K562 (cell line): Measurements from ENCODE around the gene NUP214. TPM values are rescaled to one million over a fixed set of nuclear protein-coding genes. Genes with fewer than 3 reads are reported as not detected.
A peak's percentile ranks its signal among the peaks of the same experiment; 100 is the strongest.

Experiments used
- ATAC-seq: fragments of 200-7000 bp; cut with Tn5 transposase; 3 replicates; pipeline ENCODE4 v1.9.1; 2020; ENCODE audit warnings: moderate library complexity
- BruUV-seq: library from RNA; stranded (reverse); fragments of 400-500 nt; replicated peaks from 2 replicates; lab custom pipeline; 2021; lab: Mats Ljungman, UMichigan
- CTCF ChIA-PET: fragments of 300-600 bp; formaldehyde crosslinking; extraction: SDS; loops from one replicate; lab custom pipeline; 2021; ENCODE audit warnings: low intra/inter-chr PET ratio; lab: Yijun Ruan, JAX
- POLR2A ChIA-PET: fragments of 300-600, 350-650 bp; sonication (Branson Sonifier 250); formaldehyde crosslinking; extraction: SDS; loops from one replicate; lab custom pipeline; 2021; ENCODE audit warnings: antibody characterized with exemption, inconsistent platforms; lab: Yijun Ruan, JAX
- DNase-seq, 4 experiments: peaks; one replicate each; pipeline versions ENCODE4 v3.0.0 to v3.0.0-alpha.2; 2011 to 2018; ENCODE audit warnings: low spot score in 3 of 4, mixed read lengths in 3 of 4; ENCODE audit errors: extremely low read depth in 1 of 4
- FAIRE-seq: peaks from 2 replicates; lab custom pipeline; 2011; peaks lifted over from hg19 to GRCh38; lab: Jason Lieb, UNC
- H2AFZ ChIP-seq: 2 replicates; pipeline ENCODE4 v1.6.0; 2011; ENCODE audit warnings: low read depth, low read length, control low read depth, inconsistent platforms
- H3K27ac ChIP-seq: fragments of 200-600 bp; 3 replicates; pipeline ENCODE4 v1.8.0; 2011; ENCODE audit warnings: low read depth, mild to moderate bottlenecking, control low read depth, inconsistent platforms, low read length, moderate library complexity, mixed read lengths; ENCODE audit errors: extremely low read depth
- H3K27me3 ChIP-seq, 2 experiments: fragments of 300-600 bp in 1 of 2; 2 replicates in 1 of 2; 3 replicates in 1 of 2; pipeline versions ENCODE4 v1.6.0 to v1.8.0; 2011; ENCODE audit warnings: inconsistent platforms in 2 of 2, low read length in 2 of 2, mild to moderate bottlenecking in 1 of 2, mixed read lengths in 1 of 2, moderate library complexity in 1 of 2; ENCODE audit not compliant: control insufficient read depth in 2 of 2, insufficient read depth in 2 of 2
- H3K36me3 ChIP-seq: fragments of 300-600 bp; 3 replicates; pipeline ENCODE4 v1.8.0; 2011; ENCODE audit warnings: mild to moderate bottlenecking, low read length, inconsistent platforms; ENCODE audit not compliant: control insufficient read depth, insufficient read depth
- H3K4me1 ChIP-seq, 2 experiments: fragments of 200-600 bp in 1 of 2; replicated peaks in 1 of 2; 2 replicates in 1 of 2; 3 replicates in 1 of 2; pipeline versions ENCODE4 v1.5.1 to v1.8.0; 2011; ENCODE audit warnings: inconsistent platforms in 2 of 2, low read length in 2 of 2, mild to moderate bottlenecking in 1 of 2, mixed read lengths in 1 of 2, moderate library complexity in 1 of 2; ENCODE audit not compliant: control insufficient read depth in 2 of 2, insufficient read depth in 2 of 2
- H3K4me2 ChIP-seq: 2 replicates; pipeline ENCODE4 v1.6.1; 2011; ENCODE audit warnings: low read length, control low read depth, inconsistent platforms, mixed read lengths; ENCODE audit not compliant: insufficient read depth
- H3K4me3 ChIP-seq: fragments of 200-600 bp; sonication (generic), shearing (Covaris generic); 2 replicates; pipeline ENCODE4 v1.5.1; 2016; ENCODE audit warnings: control low read depth, inconsistent platforms
- H3K79me2 ChIP-seq: fragments of 200-600 bp; 3 replicates; pipeline ENCODE4 v1.8.0; 2011; ENCODE audit warnings: low read length, inconsistent platforms; ENCODE audit not compliant: control insufficient read depth, insufficient read depth
- H3K9ac ChIP-seq, 2 experiments: 2 replicates each; pipeline versions ENCODE4 v1.6.0 to v1.6.1; 2011; ENCODE audit warnings: low read depth in 2 of 2, low read length in 2 of 2, control low read depth in 1 of 2, inconsistent platforms in 1 of 2, mild to moderate bottlenecking in 1 of 2, mixed read lengths in 1 of 2; ENCODE audit not compliant: insufficient read depth in 1 of 2
- H3K9me1 ChIP-seq: one replicate; pipeline ENCODE4 v1.6.0; 2011; ENCODE audit warnings: inconsistent platforms, mild to moderate bottlenecking, low read length, moderate library complexity; ENCODE audit not compliant: control insufficient read depth, insufficient read depth
- H3K9me3 ChIP-seq: replicated peaks from 2 replicates; pipeline ENCODE4 v1.5.1; 2011; ENCODE audit warnings: low read depth, low read length, inconsistent platforms; ENCODE audit not compliant: control insufficient read depth, insufficient read depth
- H4K20me1 ChIP-seq: replicated peaks from 2 replicates; pipeline ENCODE4 v1.6.1; 2011; ENCODE audit warnings: low read length, inconsistent platforms, mixed read lengths; ENCODE audit not compliant: control insufficient read depth, insufficient read depth
- DMBX1 ChIP-seq: fragments of 250-450 bp; sonication (Bioruptor Pico); IDR thresholded peaks from 2 replicates; pipeline ENCODE4 v1.8.0; 2022; ENCODE audit warnings: inconsistent platforms, mild to moderate bottlenecking, moderate library complexity, borderline replicate concordance
- HMGXB4 ChIP-seq: sonication (generic); formaldehyde crosslinking; IDR thresholded peaks from 2 replicates; pipeline ENCODE4 v1.8.1; 2023; ENCODE audit warnings: mild to moderate bottlenecking, missing genetic modification reagents
- MAFF ChIP-seq: IDR thresholded peaks from 2 replicates; pipeline ENCODE4 v1.6.1; 2012; ENCODE audit warnings: low read length, improper control_type of control experiment
- MCM5 ChIP-seq: fragments of 450-650 bp; IDR thresholded peaks from 2 replicates; pipeline ENCODE4 v1.6.1; 2016; ENCODE audit warnings: low read depth
- RAD51 ChIP-seq: fragments of 450-650 bp; IDR thresholded peaks from 2 replicates; pipeline ENCODE4 v1.7.1; 2016; ENCODE audit warnings: low read depth, mild to moderate bottlenecking, borderline replicate concordance
- ZNF707 ChIP-seq: fragments of 250-450 bp; sonication (Bioruptor Pico); conservative IDR thresholded peaks from 2 replicates; pipeline ENCODE4 v1.8.0; 2022; ENCODE audit warnings: inconsistent platforms, mild to moderate bottlenecking, moderate library complexity
- WGBS: fragments of 100-300 bp; shearing (Covaris generic); methylation state at CpG from one replicate; pipeline ENCODE4 v1.1.6; 2016; ENCODE audit warnings: low coverage, mixed read lengths; ENCODE audit not compliant: insufficient coverage; ENCODE audit errors: missing lambda C conversion rate; 5-methylcytosine and 5-hydroxymethylcytosine counted together
- in situ Hi-C: fragments of 300-500 bp; cut with MboI; formaldehyde crosslinking; loops from 4 replicates; pipeline ENCODE4 v1.15.0; 2018; ENCODE audit warnings: inconsistent platforms, mixed read lengths
- intact Hi-C: fragments of 100-400 bp; cut with micrococcal nuclease; formaldehyde crosslinking; loops from 2 replicates; pipeline ENCODE4 v1.14.2; 2022
- polyA plus RNA-seq, 8 experiments: library from polyadenylated mRNA; depleted of rRNA in 4 of 8; stranded (reverse) in 5 of 8; unstranded in 3 of 8; fragments of >200 nt; fragmentation: Nextera tagmentation in 2 of 8; fragmentation: Illumina TruSeq in 1 of 8; extraction: Ambion mirVana in 2 of 8; extraction: Trizol in 1 of 8; gene quantifications; 2 replicates each; pipeline versions ENCODE4 v1.2.1 to v1.2.3, GENCODE V29; 2011 to 2014; ENCODE audit warnings: inconsistent platforms in 1 of 8, missing spikeins in 1 of 8
- total RNA-seq, 7 experiments: library from RNA; depleted of rRNA in 6 of 7; stranded (reverse); fragments of >200 nt in 6 of 7; fragmentation: Illumina TruSeq in 2 of 7; extraction: Trizol in 2 of 7; gene quantifications; 2 replicates each; pipeline versions ENCODE4 v1.2.1 to v1.2.3, GENCODE V29; 2011 to 2021; ENCODE audit warnings: low replicate concordance in 1 of 7
- TF ChIP-seq, protein P1 (sequence below): sonication (generic); formaldehyde crosslinking; IDR thresholded peaks from 2 replicates; pipeline ENCODE4 v1.8.1; 2023; ENCODE audit warnings: mild to moderate bottlenecking, missing genetic modification reagents, moderate library complexity
- TF ChIP-seq, protein P2 (sequence below): fragments of 250-450 bp; sonication (Bioruptor Pico); IDR thresholded peaks from 2 replicates; pipeline ENCODE4 v1.4.0; 2020; ENCODE audit warnings: mild to moderate bottlenecking

The NUP214 gene
- total and polyA plus RNA-seq, 9 of the 15 experiments (the other 6 are each of a cell fraction or from before 2014, with no cell fraction given): 56.9 to 332 (median 97.1) TPM

- TF ChIP-seq, protein P1, sequence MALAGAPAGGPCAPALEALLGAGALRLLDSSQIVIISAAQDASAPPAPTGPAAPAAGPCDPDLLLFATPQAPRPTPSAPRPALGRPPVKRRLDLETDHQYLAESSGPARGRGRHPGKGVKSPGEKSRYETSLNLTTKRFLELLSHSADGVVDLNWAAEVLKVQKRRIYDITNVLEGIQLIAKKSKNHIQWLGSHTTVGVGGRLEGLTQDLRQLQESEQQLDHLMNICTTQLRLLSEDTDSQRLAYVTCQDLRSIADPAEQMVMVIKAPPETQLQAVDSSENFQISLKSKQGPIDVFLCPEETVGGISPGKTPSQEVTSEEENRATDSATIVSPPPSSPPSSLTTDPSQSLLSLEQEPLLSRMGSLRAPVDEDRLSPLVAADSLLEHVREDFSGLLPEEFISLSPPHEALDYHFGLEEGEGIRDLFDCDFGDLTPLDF: peak; percentile 100
- TF ChIP-seq RAD51 (no peak), HMGXB4 (peak; percentile 100)
- TF ChIP-seq, all 486 proteins: peak for 5
These were observed at the start of gene NUP214 (continued) for GRCh38 chr9:131125288-131126058.

DNA sequence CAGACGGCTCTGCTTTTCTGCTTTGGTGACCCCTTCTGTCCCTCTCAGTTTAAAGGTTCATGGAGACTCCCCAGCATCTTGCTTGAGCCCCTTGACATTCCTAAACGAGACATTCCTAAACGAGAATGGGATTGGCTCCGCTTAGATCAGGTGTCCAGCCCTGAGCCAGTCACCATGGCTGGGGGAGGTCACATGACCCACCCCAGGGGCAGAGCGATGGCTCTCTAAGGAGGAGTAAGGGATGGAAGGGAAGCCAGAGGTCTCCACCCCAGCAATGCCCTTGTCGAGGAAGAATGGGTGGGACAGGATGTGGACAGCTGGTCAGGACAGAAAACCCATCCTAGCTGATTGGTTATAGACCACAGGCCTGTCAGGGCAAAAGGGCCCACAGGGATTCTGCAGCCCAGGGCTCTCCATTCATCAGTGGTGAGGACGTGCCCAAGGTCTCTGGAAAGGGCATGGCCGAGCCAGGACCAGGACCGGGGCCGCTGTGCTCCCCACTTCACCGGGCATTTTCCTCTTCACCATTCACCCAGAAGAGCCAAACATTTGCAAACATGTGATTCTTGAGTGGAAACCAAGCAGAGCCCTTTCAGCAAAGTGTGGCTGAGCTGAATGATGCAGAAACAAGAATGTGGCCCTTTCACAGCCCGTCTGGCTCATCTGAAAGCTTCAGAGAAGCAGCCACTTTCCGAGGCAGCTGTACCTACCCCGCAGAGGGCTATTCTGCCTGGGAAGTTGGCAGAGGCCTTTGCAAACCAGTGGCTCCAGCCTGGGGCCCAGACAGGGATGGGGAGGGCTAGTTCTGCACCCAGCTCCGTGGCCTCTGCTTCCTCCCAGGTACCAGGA, 48.8 kb upstream of the NUP214 start:
- WGBS: 6% methylated on average over 15 of the region's 15 CpGs
- no peaks in the 10 kb centered on the region for H3K9me3 ChIP-seq
- peaks cover 46% of the 10 kb centered on the region for H4K20me1 ChIP-seq
- H3K4me3 ChIP-seq: no peak overlapping the region
- peak overlapping the region in 1 of 2 experiments; percentile 46; a peak in 2 of 4 replicates for H3K9ac ChIP-seq
- H3K27me3 ChIP-seq: peaks cover 81 to 95% of the 10 kb centered on the region in 2 experiments
- H3K9me1 ChIP-seq: peaks cover 8% of the 10 kb centered on the region
- FAIRE-seq: no peak
- in situ Hi-C loops (no loop called here), intact Hi-C loops (no loop called here)
- no peaks in the 10 kb centered on the region for H3K36me3 ChIP-seq
- BruUV-seq: no TSS peak
- peak; percentile 67 to 95 (median 80) for DNase-seq
- POLR2A ChIA-PET: interaction anchor here (0.6 to 99.3 kb wide), 7 partner anchors 8 to 113 kb away, joined by 3 to 3336 read pairs (median 5); partner anchors contain the start of genes AIF1L and NUP214
- no peak overlapping the region for H3K27ac ChIP-seq
- no peaks in the 10 kb centered on the region for H3K79me2 ChIP-seq
- CTCF ChIA-PET: no interaction called here
- peak overlapping the region; percentile 8 for H3K4me2 ChIP-seq
- peak overlapping the region; percentile 38 for H2AFZ ChIP-seq
- H3K4me1 ChIP-seq: peaks cover 3 to 17% of the 10 kb centered on the region in 2 experiments; a peak in 2 of 5 replicates
- ATAC-seq: peak; percentile 61
- TF ChIP-seq, protein P2, sequence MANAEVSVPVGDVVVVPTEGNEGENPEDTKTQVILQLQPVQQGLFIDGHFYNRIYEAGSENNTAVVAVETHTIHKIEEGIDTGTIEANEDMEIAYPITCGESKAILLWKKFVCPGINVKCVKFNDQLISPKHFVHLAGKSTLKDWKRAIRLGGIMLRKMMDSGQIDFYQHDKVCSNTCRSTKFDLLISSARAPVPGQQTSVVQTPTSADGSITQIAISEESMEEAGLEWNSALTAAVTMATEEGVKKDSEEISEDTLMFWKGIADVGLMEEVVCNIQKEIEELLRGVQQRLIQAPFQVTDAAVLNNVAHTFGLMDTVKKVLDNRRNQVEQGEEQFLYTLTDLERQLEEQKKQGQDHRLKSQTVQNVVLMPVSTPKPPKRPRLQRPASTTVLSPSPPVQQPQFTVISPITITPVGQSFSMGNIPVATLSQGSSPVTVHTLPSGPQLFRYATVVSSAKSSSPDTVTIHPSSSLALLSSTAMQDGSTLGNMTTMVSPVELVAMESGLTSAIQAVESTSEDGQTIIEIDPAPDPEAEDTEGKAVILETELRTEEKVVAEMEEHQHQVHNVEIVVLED (CRISPR knock-in tag): no peak
- TF ChIP-seq DMBX1 (CRISPR knock-in tag) (no peak), MCM5 (no peak), MAFF (no peak), ZNF707 (CRISPR knock-in tag) (no peak), HMGXB4 (peak; percentile 63; the same call in 1 of the 2 replicates)
